NOMO-1 treated with DMSO at 0.1 percent for 48 hours (cell line): ENCODE measurements around the gene INPP4B.

Experiments
- DNase-seq: peaks from one replicate; lab custom pipeline; 2025; ENCODE audit not compliant: unreplicated experiment; lab: John Stamatoyannopoulos, UW

INPP4B gene

GRCh38 chr4:142316025-142316424 is 530.1 kb downstream of the INPP4B start:
- no peak for DNase-seq

- DNase-seq = no peak
Measured at GRCh38 chr4:142314686-142315085, 531.4 kb downstream of the INPP4B start.

- no peak for DNase-seq
Measured at GRCh38 chr4:142314247-142314646, 531.9 kb downstream of the INPP4B start.

- no peak for DNase-seq
Measured at GRCh38 chr4:142312391-142312790, 533.7 kb downstream of the INPP4B start.

DNA sequence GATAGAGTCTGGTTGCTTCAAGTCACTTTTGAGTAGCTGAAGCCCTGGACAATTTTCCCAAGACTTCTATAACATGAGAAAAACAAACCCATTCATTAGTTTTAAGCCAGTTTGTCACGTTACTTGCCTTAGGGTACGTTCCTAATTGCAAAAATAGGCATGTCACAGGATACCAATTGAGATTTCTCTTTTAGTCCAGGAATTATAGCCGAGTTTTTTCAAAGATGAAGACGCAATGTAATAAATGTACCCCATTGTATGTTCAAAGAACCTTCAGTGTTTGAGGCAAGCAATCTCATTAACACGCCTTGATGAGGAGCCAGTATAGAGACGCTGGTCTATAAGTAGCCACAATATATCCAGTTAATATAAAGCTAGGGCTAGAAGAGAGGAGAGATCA is 534.2 kb downstream of the INPP4B start:
- no peak for DNase-seq

GRCh38 chr4:142309772-142310171 is 536.3 kb downstream of the INPP4B start:
- DNase-seq = no peak

GRCh38 chr4:142307857-142308256 is 538.2 kb downstream of the INPP4B start:
- no peak for DNase-seq

DNA sequence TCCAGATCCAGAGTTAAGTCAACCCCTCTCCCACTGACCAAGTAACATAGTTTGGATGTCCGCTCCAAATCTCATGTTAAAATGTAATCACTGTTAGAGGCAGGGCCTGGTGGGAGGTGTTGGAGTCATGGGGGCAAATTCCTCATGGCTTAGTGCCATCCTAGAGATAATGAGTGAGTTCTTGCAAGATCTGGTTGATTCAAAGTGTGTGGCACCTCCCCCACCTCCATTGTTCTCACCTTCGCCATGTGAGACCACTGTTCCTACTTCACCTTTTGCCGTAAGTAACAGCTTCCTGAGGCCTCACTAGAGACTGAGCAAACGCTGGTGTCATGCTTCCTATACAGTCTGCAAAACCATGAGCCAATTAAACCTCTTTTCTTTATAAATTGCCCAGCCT is 548.8 kb downstream of the INPP4B start:
- no peak for DNase-seq

DNA sequence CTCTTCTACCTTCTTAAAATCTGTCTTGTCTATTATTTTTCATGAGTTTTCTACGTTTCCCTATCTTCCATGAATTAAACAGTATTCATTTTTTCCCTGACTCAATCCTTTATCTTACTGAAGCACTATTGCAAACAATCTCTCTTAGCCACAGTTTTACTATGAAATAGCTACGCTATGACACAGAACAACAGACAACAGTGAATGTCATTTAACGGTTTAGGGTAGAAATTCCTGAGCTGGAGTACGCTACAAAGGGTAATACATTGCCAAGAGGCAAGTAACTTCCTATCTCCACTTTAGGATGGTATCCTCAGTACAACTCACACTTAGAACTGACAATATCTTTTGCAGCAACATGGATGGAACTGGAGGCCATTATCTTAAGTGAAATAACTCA is 552.6 kb downstream of the INPP4B start:
- DNase-seq = no peak

- no peak for DNase-seq
Measured at GRCh38 chr4:142292231-142292630, 553.9 kb downstream of the INPP4B start.

DNA sequence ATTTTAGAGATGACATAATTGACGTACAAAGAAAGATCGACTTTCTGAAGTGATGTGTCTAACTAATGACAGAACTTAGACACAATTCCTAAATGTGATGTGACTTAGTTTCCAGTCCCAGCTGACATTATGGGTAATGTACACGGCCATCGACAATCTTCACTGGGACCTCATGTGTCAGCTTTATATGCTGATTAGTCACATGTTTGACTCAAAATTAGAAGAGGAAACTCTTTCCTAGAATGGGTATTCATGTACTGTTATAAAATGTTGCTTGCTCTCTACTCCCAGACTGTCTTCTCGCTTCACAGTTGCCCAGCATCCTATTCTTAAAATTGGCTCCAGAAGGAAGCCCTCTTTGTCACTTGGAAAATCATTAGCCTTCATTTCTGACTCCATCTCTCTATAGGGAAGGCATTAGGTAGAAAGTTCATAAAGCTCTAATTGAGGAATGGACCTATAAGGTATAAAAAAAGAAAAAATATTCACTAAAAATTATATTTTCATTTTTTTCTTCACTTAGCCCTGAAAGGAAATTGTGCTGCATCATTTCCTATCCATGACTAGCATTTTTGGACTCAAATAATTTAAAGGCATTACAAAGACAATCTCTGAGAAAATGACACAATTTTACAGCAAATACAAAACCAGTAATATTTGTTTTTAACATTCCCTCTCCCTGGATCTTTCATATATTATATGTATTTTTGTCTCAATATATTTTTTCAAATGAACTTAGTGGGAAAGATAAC is 554.6 kb downstream of the INPP4B start:
- DNase-seq = no peak

GRCh38 chr4:142287371-142287770 is 558.7 kb downstream of the INPP4B start:
- DNase-seq = no peak

DNA sequence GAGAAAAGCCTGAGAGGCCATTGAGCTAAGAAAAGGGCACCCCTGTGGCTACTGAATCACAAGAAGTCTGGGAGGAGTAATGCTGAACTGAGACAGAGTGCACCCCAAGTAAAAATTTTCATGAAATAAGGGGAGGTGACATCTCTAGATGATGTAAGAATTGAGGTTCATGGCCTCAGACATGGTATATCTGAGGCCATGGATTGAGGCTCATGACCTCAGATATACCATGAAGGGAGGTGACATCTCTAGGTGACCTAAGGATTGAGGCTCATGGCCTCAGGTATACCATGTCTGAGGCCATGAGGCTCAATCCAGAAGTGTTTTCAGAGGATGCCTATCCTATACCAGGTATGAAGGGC is 560.9 kb downstream of the INPP4B start:
- DNase-seq = no peak

- no peak for DNase-seq
Measured at GRCh38 chr4:142284402-142285221, 561.5 kb downstream of the INPP4B start.

DNA sequence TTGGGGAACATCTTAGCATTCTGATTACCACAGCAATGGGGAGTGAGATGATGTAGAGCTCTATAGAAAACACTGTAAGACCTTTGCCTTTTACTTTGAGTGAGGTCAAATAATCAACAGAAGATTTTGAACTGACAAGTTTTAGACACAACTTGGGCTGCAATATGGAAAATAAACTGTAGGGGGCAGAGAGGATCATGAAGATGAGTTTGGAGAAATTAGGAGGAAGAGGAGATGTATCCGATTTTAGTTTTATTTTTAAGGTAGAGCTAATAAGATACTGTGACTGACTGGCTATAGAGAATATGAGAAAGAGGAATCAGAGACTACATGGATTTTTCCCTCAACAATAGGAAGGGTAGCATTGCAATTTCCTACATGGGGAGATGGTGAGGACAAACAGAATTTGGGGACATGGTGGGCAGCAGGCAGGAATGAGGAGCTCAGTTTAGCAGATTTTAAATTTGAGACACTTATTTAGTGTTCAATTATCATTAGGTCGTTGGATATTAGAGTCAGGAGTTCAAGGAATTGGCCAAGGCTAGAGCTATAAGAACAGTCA is 563.1 kb downstream of the INPP4B start:
- no peak for DNase-seq

DNA sequence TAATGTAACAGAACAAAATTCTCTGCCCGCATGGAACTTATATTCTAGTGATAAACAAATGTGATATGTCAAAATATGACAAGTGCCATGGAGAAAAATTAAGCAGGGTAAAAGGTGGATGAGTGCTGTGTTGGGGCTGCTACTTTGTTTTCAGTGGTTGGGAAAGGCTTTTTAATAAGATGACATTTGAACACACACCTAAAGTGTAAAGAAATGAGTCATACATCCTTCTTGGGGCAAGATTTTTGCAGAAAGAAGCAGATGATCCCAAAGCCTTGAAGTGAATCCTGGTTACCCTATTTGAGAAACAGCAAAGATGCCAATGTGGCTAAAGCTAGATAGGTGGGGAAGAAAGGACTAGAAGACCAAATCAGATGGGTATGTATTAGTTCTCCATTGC is 564.1 kb downstream of the INPP4B start:
- DNase-seq = no peak

DNA sequence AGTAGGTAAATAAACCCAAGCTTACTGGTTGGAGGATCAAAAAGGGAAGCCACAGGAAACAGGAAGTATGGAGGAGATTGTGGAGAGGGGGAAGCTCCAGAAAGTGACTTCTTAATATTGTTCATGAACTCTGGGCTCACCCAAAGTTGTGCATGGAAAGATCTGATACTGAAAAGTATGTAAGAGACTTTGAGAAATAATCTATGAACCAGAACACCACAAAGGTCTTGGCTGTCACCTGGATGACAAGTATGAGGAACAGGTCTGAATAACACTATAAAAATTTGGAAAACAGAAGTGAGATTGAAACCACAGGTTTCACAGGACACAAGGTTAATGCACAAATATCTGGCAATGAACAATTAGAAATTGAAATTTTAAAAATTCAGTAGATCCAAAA is 567.4 kb downstream of the INPP4B start:
- no peak for DNase-seq

DNA sequence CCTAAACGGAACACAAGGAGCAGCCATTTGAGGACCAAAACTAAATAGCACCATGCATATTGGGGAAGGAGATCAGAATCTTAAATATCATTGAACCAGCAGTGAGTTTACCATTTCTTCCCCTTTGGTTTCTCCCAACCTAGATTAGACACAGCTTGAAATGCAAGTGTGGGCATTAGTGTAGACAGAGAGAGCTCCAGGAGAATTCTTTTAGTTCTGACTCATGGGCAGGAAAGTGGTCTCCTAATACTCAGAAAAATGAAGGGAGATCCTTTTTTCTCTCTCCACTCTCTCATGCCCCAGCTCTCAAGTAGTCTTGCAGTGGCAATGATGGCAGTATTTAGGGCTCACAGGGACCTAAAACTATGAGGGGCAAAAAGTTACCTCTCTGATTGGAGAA is 567.9 kb downstream of the INPP4B start:
- DNase-seq = no peak

DNA sequence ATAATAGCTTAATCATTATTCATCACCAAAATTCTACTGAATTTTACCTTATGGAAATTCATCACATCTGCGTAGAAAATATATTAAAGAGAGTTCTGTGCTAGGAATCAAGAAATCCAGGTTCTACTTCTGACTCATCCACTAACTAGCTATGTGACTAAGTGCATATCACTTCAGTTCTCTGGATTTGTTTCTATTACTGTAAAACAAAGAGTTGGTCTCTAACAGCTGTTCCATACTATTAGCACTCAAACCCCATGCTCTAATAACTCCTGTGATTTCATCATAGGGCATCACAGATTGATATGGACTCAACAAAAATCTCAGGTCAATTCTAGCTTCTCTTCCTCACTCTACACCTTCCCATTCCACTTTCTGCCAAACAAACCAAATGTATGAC is 572.0 kb downstream of the INPP4B start:
- DNase-seq = no peak

DNA sequence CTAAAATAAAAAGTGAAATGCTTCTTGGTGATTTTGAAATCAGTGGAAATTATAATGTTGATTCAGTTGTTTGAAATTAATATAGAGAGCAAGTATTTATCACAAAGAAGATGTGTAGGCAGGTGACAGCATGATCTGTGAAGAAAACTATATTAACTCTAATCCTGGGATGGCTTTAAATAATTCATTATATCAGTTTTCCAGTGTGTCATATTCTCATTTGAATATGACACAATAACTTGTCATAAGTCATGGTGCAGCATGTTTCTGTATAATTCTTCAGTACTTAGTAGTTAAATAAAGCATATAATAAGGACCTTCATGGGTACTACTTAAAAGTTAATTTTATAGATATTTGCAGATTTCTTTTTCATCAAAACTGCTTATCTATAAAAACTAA is 573.6 kb downstream of the INPP4B start:
- DNase-seq = no peak

DNA sequence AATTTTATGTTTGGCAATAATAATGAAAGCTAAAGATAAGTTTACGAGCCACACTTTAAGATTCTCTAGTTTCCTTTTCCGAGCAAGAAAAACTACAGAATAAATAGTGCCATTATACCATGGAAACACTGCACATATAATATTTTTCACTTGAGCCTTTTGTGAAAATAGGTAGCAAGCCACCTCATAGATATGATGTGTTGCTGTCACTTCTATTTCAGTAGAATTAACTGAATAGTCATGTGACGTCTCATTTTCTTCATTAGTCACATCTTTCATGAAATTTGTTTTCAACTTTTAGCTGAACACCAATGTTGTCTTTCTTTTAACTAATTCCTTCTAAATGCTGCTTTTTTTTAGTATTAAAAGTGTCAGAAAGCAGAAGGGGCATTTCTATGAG is 574.3 kb downstream of the INPP4B start:
- DNase-seq = no peak

DNA sequence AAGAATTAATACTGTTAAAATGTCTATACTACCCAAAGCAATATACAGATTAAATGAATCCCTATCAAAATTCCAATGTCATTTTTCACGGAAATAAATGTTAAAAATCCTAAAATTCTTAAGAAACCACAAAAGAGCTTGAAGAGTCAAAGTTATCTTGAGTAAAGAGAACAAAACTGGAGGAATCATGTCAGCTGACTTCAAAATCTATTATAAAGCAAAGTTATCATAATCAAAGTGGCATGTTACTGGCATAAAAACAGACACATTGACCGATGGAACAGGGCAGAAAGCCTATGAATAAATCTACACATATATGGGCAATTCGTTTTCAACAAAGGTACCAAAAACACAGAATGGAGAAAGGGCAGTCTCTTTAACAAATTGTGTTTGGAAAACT is 579.0 kb downstream of the INPP4B start:
- DNase-seq = no peak
